Kidney epithelial cell (primary cell): ENCODE results near the gene TFRC. TPM values are rescaled to one million over a fixed set of nuclear protein-coding genes. Genes with fewer than 3 reads are reported as not detected.
"Not testable (repeated sequence)": the region's sequence is repeated elsewhere in the genome, so short reads cannot be mapped to it uniquely, and the experiment has no call there.

Experiments
- DNase-seq: peaks from one replicate; pipeline ENCODE4 v3.0.0-alpha.2; 2010; ENCODE audit warnings: low read depth
- H3K27me3 ChIP-seq: 2 replicates; pipeline ENCODE4 v1.6.0; 2011; ENCODE audit warnings: low read length; ENCODE audit not compliant: control insufficient read depth, insufficient read depth
- H3K36me3 ChIP-seq: 2 replicates; pipeline ENCODE4 v1.5.1; 2011; ENCODE audit warnings: low read length; ENCODE audit not compliant: control insufficient read depth, insufficient read depth
- H3K4me3 ChIP-seq: 2 replicates; pipeline ENCODE4 v1.5.1; 2011; ENCODE audit warnings: low read depth, mild to moderate bottlenecking, control low read depth, low read length
- total RNA-seq: library from RNA; depleted of rRNA; stranded (reverse); fragments of >200 nt; gene quantifications from 2 replicates; pipeline ENCODE4 v1.2.3, GENCODE V29; 2015
- TF ChIP-seq, protein P1 (sequence below): IDR thresholded peaks from 2 replicates; pipeline ENCODE4 v1.5.1; 2011; ENCODE audit warnings: mild to moderate bottlenecking, moderate library complexity, low read length, control low read depth, inconsistent platforms; ENCODE audit not compliant: insufficient read depth, poor library complexity, severe bottlenecking

The TFRC gene
- total RNA-seq, 1 donor from 2014 or later: 97.9 TPM

- Histone ChIP-seq H3K4me3 (no peak overlapping the region), H3K27me3 (no peaks in the 10 kb centered on the region), H3K36me3 (no peaks in the 10 kb centered on the region)
- no peak for DNase-seq
- TF ChIP-seq, protein P1, sequence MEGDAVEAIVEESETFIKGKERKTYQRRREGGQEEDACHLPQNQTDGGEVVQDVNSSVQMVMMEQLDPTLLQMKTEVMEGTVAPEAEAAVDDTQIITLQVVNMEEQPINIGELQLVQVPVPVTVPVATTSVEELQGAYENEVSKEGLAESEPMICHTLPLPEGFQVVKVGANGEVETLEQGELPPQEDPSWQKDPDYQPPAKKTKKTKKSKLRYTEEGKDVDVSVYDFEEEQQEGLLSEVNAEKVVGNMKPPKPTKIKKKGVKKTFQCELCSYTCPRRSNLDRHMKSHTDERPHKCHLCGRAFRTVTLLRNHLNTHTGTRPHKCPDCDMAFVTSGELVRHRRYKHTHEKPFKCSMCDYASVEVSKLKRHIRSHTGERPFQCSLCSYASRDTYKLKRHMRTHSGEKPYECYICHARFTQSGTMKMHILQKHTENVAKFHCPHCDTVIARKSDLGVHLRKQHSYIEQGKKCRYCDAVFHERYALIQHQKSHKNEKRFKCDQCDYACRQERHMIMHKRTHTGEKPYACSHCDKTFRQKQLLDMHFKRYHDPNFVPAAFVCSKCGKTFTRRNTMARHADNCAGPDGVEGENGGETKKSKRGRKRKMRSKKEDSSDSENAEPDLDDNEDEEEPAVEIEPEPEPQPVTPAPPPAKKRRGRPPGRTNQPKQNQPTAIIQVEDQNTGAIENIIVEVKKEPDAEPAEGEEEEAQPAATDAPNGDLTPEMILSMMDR: no peak
Measured at GRCh38 chr3:196007744-196008335, 74.0 kb downstream of the TFRC start.

DNA sequence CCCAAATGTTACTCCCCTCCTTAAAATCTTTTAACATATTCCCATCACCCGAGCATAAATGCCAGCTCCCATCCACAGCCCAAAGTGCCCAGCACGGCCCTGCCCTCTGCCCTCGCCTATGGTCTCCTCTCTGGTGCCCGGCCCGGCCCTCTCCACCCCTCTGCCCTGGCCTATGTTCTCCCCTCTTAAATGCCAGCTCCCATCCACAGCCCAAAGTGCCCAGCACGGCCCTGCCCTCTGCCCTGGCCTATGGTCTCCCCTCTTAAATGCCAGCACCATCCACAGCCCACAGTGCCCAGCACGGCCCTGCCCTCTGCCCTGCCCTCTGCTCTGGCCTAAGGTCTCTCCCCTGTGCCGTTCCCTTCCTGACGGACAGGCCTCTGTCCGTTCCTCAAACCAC, 76.6 kb downstream of the TFRC start:
- not testable (repeated sequence) for H3K27me3 ChIP-seq, H3K36me3 ChIP-seq, DNase-seq, H3K4me3 ChIP-seq

GRCh38 chr3:196004359-196005052, 77.4 kb downstream of the TFRC start:
- not testable (repeated sequence) for H3K36me3 ChIP-seq, H3K4me3 ChIP-seq, DNase-seq, H3K27me3 ChIP-seq

DNA sequence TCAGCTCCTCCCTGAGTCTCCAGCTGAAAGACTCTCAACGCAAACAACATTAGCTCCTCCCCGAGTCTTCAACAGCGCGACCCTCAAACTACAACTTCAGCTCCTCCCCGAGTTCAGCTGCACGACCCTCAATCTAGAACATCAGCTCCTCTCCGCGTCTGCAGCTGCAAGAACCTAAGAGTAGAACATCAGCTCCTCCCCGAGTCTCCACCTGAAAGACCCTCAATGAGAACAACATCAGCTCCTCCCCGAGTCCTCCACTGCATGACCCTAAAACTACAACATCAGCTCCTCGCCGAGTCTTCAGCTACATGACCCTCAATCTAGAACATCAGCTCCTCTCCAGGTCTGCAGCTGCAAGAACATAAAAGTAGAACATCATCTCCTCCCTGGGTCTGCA, 78.3 kb downstream of the TFRC start:
- Histone ChIP-seq H3K4me3 (no peak overlapping the region), H3K27me3 (peaks cover 3% of the 10 kb centered on the region), H3K36me3 (no peaks in the 10 kb centered on the region)
- TF ChIP-seq, protein P1: no peak
- no peak for DNase-seq

DNA sequence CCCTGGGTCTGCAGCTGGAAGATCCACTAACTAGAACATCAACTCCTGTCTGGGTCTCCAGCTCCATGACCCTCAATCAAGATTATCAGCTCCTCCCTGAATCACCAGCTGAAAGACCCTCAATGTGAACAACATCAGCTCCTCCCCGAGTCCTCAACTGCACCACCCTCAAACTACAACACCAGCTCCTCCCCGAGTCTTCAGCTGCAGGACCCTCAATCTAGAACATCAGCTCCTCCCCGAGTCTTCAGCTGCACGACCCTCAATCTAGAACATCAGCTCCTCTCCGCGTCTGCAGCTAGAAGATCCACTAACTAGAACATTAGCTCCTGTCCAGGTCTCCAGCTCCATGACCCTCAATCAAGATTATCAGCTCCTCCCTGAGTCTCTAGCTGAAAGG, 79.2 kb downstream of the TFRC start:
- DNase-seq, H3K4me3 ChIP-seq, H3K27me3 ChIP-seq: not testable (repeated sequence)

DNA sequence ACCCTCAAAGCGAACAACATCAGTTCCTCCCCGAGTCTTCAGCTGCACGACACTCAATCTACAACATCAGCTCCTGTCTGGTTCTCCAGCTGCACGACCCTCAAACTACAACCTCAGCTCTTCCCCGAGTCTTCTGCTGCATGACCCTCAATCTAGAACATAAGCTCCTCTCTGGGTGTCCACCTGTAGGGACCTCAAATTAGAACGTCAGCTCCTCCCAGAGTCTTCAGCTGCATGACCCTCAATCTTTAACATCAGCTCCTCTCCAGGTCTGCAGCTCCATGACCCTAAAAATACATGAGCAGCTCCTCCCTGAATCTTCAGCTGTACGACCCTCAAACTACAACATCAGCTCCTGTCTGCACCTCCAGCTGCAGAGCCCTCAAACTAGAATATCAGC, 80.7 kb downstream of the TFRC start:
- not testable (repeated sequence) for H3K27me3 ChIP-seq, H3K36me3 ChIP-seq, DNase-seq, H3K4me3 ChIP-seq

More for the DNA sequence above, 79.2 kb downstream of the TFRC start:
- not testable (repeated sequence) for H3K36me3 ChIP-seq

DNA sequence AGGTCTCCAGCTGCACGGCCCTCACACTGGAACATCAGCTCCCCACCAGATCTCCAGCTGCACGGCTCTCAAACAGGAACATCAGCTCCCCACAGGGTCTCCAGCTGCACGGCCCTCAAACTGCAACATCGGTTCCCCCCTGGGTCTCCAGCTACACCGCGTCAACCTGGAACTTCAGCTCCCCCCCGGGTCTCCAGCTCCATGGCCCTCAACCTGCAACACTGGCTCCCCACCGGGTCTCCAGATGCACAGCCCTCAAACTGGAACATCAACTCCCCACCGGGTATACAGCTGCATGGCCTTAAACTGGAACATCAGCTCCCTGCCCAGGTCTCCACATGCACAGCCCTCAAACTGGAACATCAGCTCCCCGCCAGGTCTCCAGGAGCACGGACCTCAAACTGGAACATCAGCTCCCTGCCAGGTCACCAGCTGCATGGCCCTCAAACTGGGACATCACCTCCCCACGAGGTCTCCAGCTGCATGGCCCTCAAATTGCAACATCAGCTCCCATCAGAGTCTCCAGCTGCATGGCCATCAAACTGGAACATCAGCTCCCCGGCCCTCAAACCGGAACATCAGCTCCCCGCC, 81.4 kb downstream of the TFRC start:
- not testable (repeated sequence) for DNase-seq, H3K27me3 ChIP-seq, H3K4me3 ChIP-seq, H3K36me3 ChIP-seq

GRCh38 chr3:195999896-196000295, 82.0 kb downstream of the TFRC start:
- no peak overlapping the region for H3K4me3 ChIP-seq
- peaks cover 3% of the 10 kb centered on the region for H3K27me3 ChIP-seq
- no peak for DNase-seq
- no peaks in the 10 kb centered on the region for H3K36me3 ChIP-seq
- TF ChIP-seq, protein P1: no peak

Other genes with a start within 250 kb of the TFRC start
- 14.1 and 16.0 TPM in 2 replicates for gene TNK2, start 173.5 kb downstream of the TFRC start, total RNA-seq
- gene ZDHHC19, start 129.3 kb upstream of the TFRC start, total RNA-seq: not detected in 2 replicates
- not detected in 2 replicates for gene SLC51A, start 134.4 kb upstream of the TFRC start, total RNA-seq
- 58.3 and 62.7 TPM in 2 replicates for gene PCYT1A, start 205.6 kb upstream of the TFRC start, total RNA-seq
- 15.7 and 28.2 TPM in 2 replicates for gene DYNLT2B, start 236.2 kb upstream of the TFRC start, total RNA-seq